ENCODE data around the gene PIEZO1. TPM values are rescaled to one million over a fixed set of nuclear protein-coding genes. Genes with fewer than 3 reads are reported as not detected.
A peak's percentile ranks its signal among the peaks of the same experiment; 100 is the strongest.

Gene PIEZO1
- total and polyA plus RNA-seq, 9 of the 15 experiments (the other 6 are each of a cell fraction or from before 2014, with no cell fraction given): 3.6 to 432 (median 131) TPM

- no peak for TF ChIP-seq TAL1 (IDR thresholded peaks at IDR 0.05)
- TF ChIP-seq FOXA3 (CRISPR knock-in tag; conservative IDR thresholded peaks at IDR 0.05 in 1 of 2, IDR thresholded peaks at IDR 0.05 in 1 of 2): peak in 1 of 2 experiments; percentile 34; a peak in 1 of 4 replicates
- no peak for TF ChIP-seq E4F1 (CRISPR knock-in tag; IDR thresholded peaks at IDR 0.05; ENCODE audit: borderline replicate concordance)
- TF ChIP-seq SIN3B (IDR thresholded peaks at IDR 0.05; ENCODE audit: low read depth): no peak
- peak in 1 of 2 experiments; percentile 18; a peak in 1 of 4 replicates for TF ChIP-seq MAZ (CRISPR knock-in tag; conservative IDR thresholded peaks at IDR 0.05 in 1 of 2, IDR thresholded peaks at IDR 0.05 in 1 of 2)
- no peak for TF ChIP-seq MIER1 (IDR thresholded peaks at IDR 0.05; ENCODE audit: low read depth)
- TF ChIP-seq GTF2B (IDR thresholded peaks at IDR 0.05; ENCODE audit: extremely low read depth, insufficient read length): no peak
- TF ChIP-seq HOXB6 (CRISPR knock-in tag; IDR thresholded peaks at IDR 0.05; ENCODE audit: borderline replicate concordance): 0 out of 2 replicates have a peak, but pooled peaks have one; percentile 44
- TF ChIP-seq KDM1A (IDR thresholded peaks at IDR 0.05): peak in 1 of 2 experiments; percentile 29; a peak in 1 of 4 replicates
- no peak; the same call in 1 of the 2 replicates for TF ChIP-seq SMAD4 (CRISPR knock-in tag; conservative IDR thresholded peaks at IDR 0.05)
Measured at GRCh38 chr16:88780142-88781062, 4.6 kb downstream of the PIEZO1 start (continued).
